Erythroblast (primary cell): ENCODE data around the gene ATR.

Experiments used
- GATA1 ChIP-seq: IDR thresholded peaks from 2 replicates; pipeline ENCODE4 v1.6.1; 2011; ENCODE audit warnings: low read depth, mild to moderate bottlenecking, control low read depth, low read length, moderate library complexity
- POLR2A ChIP-seq: IDR thresholded peaks from 2 replicates; pipeline ENCODE4 v1.6.1; 2011; ENCODE audit warnings: mild to moderate bottlenecking, low read length

DNA sequence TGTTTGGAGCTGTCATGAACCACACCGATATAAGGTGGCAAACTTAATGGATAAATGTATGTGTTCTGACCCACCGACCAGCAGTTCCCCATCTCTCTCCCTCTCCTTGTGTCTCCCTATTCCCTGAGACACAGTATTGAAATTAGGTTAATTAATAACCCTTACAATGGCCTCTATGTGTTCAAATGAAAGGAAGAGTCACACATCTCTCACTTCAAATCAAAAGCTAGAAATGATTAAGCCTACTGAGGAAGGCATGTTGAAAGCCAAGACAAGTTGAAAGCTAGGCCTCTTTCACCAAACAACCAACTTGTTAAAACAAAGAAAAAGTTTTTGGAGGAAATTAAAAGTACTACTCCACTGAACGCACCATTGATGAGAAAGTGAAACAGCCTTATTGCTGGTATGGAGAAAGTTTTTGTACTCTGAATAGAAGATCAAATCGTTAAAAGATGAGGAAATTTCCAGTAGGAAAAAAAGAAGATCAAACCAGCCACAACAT, 15.0 kb downstream of the ATR start:
- TF ChIP-seq POLR2A (no peak), GATA1 (no peak)
